ENCODE results near the gene DENND1B.

- TF ChIP-seq POLR2A (IDR thresholded peaks at IDR 0.05; ENCODE audit: low read depth, low read length): no peak
- no peak for TF ChIP-seq POLR2AphosphoS5 (IDR thresholded peaks at IDR 0.05; ENCODE audit: low read depth, low read length)
- no peak for TF ChIP-seq PAX5 (IDR thresholded peaks at IDR 0.05; ENCODE audit: insufficient read depth, low read length, severe bottlenecking)
- TF ChIP-seq TAF1 (IDR thresholded peaks at IDR 0.05; ENCODE audit: low read depth, low read length): no peak
These were observed 278.6 kb downstream of the DENND1B start for GRCh38 chr1:197496722-197497121.

Data from GM12891 (cell line).